ENCODE results near the gene CRISP3. TPM values are rescaled to one million over a fixed set of nuclear protein-coding genes. Genes with fewer than 3 reads are reported as not detected.

Gene CRISP3
- total and polyA plus RNA-seq, 10 of the 15 experiments (the other 5 are each of a cell fraction or from before 2014, with no cell fraction given) = not detected

DNA sequence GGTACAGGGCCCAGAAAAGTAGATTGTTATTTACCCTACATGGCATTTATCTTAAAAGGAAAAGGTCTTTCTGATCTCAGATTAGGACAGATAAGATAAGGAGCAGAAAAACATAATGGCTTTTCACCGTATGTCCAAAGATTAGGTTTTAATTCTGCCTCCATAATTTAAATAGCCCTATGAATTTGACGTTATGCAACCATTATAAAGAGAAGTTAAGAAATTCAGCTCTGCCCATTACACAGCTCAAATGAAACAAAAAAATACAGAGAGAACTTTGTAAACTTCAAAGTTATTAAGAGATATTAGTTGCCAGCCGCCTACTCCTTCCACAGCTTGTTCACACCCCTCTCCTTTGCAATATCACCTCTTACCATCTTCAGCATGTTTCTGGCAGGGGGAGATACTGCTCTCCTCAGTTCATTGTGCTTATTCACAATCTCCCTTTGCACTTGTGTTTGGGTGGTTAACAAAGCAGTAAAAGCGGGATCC lies 8.1 kb downstream of the CRISP3 start:
- no peak for DNase-seq (ENCODE audit: low read depth, low spot score)
- CTCF ChIA-PET = interaction anchor here (1.6 kb wide), 1 partner anchor 11 kb away, joined by 3 read pairs; no protein-coding TSS in a partner anchor
- POLR2A ChIA-PET = no interaction called here

More for the DNA sequence above, 8.1 kb downstream of the CRISP3 start:
- in situ Hi-C loops (cut with MboI) = no loop called here
- intact Hi-C loops (cut with micrococcal nuclease; ENCODE audit: unreplicated experiment) = no loop called here
- FAIRE-seq = no peak
- H3K9ac ChIP-seq (ENCODE audit: control insufficient read depth, insufficient read depth, low read length) = no peak overlapping the region
- SMC1A ChIA-PET (ENCODE audit: uncharacterized antibody, unreplicated experiment) = no interaction called here
- no TSS peak for BruUV-seq (replicated peaks)
- 18% methylated on average over 4 of the region's 4 CpGs for WGBS (ENCODE audit: insufficient coverage, insufficient replicate concordance, low lambda C conversion rate, missing lambda C conversion rate)
- H3K27me3 ChIP-seq (replicated peaks in 1 of 2; ENCODE audit: control insufficient read depth in 2 of 2, insufficient read depth in 2 of 2, low read length in 1 of 2) = no peaks in the 10 kb centered on the region
- TF ChIP-seq, protein P1, sequence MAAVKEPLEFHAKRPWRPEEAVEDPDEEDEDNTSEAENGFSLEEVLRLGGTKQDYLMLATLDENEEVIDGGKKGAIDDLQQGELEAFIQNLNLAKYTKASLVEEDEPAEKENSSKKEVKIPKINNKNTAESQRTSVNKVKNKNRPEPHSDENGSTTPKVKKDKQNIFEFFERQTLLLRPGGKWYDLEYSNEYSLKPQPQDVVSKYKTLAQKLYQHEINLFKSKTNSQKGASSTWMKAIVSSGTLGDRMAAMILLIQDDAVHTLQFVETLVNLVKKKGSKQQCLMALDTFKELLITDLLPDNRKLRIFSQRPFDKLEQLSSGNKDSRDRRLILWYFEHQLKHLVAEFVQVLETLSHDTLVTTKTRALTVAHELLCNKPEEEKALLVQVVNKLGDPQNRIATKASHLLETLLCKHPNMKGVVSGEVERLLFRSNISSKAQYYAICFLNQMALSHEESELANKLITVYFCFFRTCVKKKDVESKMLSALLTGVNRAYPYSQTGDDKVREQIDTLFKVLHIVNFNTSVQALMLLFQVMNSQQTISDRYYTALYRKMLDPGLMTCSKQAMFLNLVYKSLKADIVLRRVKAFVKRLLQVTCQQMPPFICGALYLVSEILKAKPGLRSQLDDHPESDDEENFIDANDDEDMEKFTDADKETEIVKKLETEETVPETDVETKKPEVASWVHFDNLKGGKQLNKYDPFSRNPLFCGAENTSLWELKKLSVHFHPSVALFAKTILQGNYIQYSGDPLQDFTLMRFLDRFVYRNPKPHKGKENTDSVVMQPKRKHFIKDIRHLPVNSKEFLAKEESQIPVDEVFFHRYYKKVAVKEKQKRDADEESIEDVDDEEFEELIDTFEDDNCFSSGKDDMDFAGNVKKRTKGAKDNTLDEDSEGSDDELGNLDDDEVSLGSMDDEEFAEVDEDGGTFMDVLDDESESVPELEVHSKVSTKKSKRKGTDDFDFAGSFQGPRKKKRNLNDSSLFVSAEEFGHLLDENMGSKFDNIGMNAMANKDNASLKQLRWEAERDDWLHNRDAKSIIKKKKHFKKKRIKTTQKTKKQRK (IDR thresholded peaks at IDR 0.05; ENCODE audit: low read depth, low read length) = no peak
- TF ChIP-seq TCF12 (IDR thresholded peaks at IDR 0.05; ENCODE audit: low read depth, low read length) (no peak), PAX5 (IDR thresholded peaks at IDR 0.05; ENCODE audit: borderline replicate concordance, low read depth, low read length) (no peak), BHLHE40 (IDR thresholded peaks at IDR 0.05; ENCODE audit: borderline replicate concordance in 1 of 2, low read depth in 2 of 2, low read length in 1 of 2) (no peak)
- H4K20me1 ChIP-seq (ENCODE audit: control insufficient read depth, insufficient read depth) = no peaks in the 10 kb centered on the region
- no peak for ATAC-seq
- no peaks in the 10 kb centered on the region for H3K36me3 ChIP-seq (ENCODE audit: control insufficient read depth in 2 of 2, insufficient read depth in 2 of 2, low read length in 1 of 2)
- no peaks in the 10 kb centered on the region for H3K4me1 ChIP-seq (ENCODE audit: control insufficient read depth, insufficient read depth, low read length)
- H2AFZ ChIP-seq (ENCODE audit: control insufficient read depth, low read depth, low read length) = no peak overlapping the region
- RAD21 ChIA-PET (ENCODE audit: unreplicated experiment) = no interaction called here
- H3K9me3 ChIP-seq (replicated peaks; ENCODE audit: control insufficient read depth, insufficient read depth, low read length) = no peaks in the 10 kb centered on the region
- H3K27ac ChIP-seq (ENCODE audit: control insufficient read depth, insufficient read depth) = no peak overlapping the region
- H3K79me2 ChIP-seq (ENCODE audit: control insufficient read depth, insufficient read depth, low read length) = no peaks in the 10 kb centered on the region
- H3K4me2 ChIP-seq (ENCODE audit: control insufficient read depth, insufficient read depth) = no peak overlapping the region
- H3K4me3 ChIP-seq = no peak overlapping the region
